ENCODE data around the gene CUL3. TPM values are rescaled to one million over a fixed set of nuclear protein-coding genes. Genes with fewer than 3 reads are reported as not detected.

CUL3 gene
- 100 to 1,000 TPM; 184 to 256 TPM for total RNA-seq
- 442 TPM for polyA plus RNA-seq (ENCODE audit: insufficient read depth, low read depth, low replicate concordance)
- long read RNA-seq, donor 1, full-length matches to known transcripts, result 30 of 42 reads
- long read RNA-seq, donor 1, partial matches to known transcripts, result 12 of 42 reads
- long read RNA-seq, donor 1, other reads (novel, unspliced or antisense), result 0 of 42 reads
- long read RNA-seq, donor 2, full-length matches to known transcripts, result 7 of 19 reads
- long read RNA-seq, donor 2, partial matches to known transcripts, result 12 of 19 reads
- long read RNA-seq, donor 2, other reads (novel, unspliced or antisense), result 0 of 19 reads

- Histone ChIP-seq H3K27me3 (no peaks in the 10 kb centered on the region), H3K9me3 (no peaks in the 10 kb centered on the region), H3K36me3 (ENCODE audit: low read depth, missing control alignments) (no peaks in the 10 kb centered on the region), H3K27ac (peak within 1 kb of the TSS; percentile 82 to 92), H3K4me1 (peaks cover 9% of the 10 kb centered on the region), H3K4me3 (peak within 1 kb of the TSS; percentile 72 to 75)
- TF ChIP-seq CTCF (IDR thresholded peaks at IDR 0.05) (no peak), POLR2A (IDR thresholded peaks at IDR 0.05) (peak; percentile 55)
- DNase-seq, result peak; percentile 100
- WGBS, 2 donors, result 0 to 2% methylated on average over 29 to 31 of the region's 68 CpGs
- intact Hi-C loops (cut with DNase I; ENCODE audit: low total_unique reads), result no loop called here
Measured at GRCh38 chr2:224585211-224586088, at the start of gene CUL3. CUL3 (minus strand) TSS chr2:224585363; CDS start chr2:224585009, 354 bp downstream.

- DNase-seq, result no peak
- WGBS, 2 donors, result 70 to 74% methylated on average over 6 of the region's 6 CpGs
- Histone ChIP-seq H3K4me1 (no peaks in the 10 kb centered on the region), H3K4me3 (no peak overlapping the region), H3K9me3 (no peaks in the 10 kb centered on the region), H3K27ac (no peak overlapping the region), H3K27me3 (no peaks in the 10 kb centered on the region), H3K36me3 (ENCODE audit: low read depth, missing control alignments) (no peaks in the 10 kb centered on the region)
- intact Hi-C loops (cut with DNase I; ENCODE audit: low total_unique reads), result no loop called here
- TF ChIP-seq POLR2A (IDR thresholded peaks at IDR 0.05), result no peak
- no peak for TF ChIP-seq CTCF (IDR thresholded peaks at IDR 0.05)
Measured at GRCh38 chr2:224630659-224631550, 45.7 kb upstream of the CUL3 start.

GRCh38 chr2:224628416-224628815 is 43.3 kb upstream of the CUL3 start:
- no peak for TF ChIP-seq CTCF (IDR thresholded peaks at IDR 0.05)
- TF ChIP-seq POLR2A (IDR thresholded peaks at IDR 0.05), result no peak
- WGBS, 2 donors, result 93 to 97% methylated on average over 3 of the region's 3 CpGs
- Histone ChIP-seq H3K4me1 (no peaks in the 10 kb centered on the region), H3K9me3 (no peaks in the 10 kb centered on the region), H3K27ac (no peak overlapping the region), H3K36me3 (ENCODE audit: low read depth, missing control alignments) (no peaks in the 10 kb centered on the region), H3K27me3 (no peaks in the 10 kb centered on the region), H3K4me3 (no peak overlapping the region)
- DNase-seq, result no peak
- intact Hi-C loops (cut with DNase I; ENCODE audit: low total_unique reads), result no loop called here

GRCh38 chr2:224626735-224627134 is 41.6 kb upstream of the CUL3 start:
- Histone ChIP-seq H3K4me1 (no peaks in the 10 kb centered on the region), H3K9me3 (no peaks in the 10 kb centered on the region), H3K27ac (no peak overlapping the region), H3K36me3 (ENCODE audit: low read depth, missing control alignments) (no peaks in the 10 kb centered on the region), H3K4me3 (no peak overlapping the region), H3K27me3 (no peaks in the 10 kb centered on the region)
- DNase-seq, result no peak
- WGBS, 2 donors, result 81 to 86% methylated on average over 4 of the region's 4 CpGs
- TF ChIP-seq CTCF (IDR thresholded peaks at IDR 0.05), result no peak
- TF ChIP-seq POLR2A (IDR thresholded peaks at IDR 0.05), result no peak
- intact Hi-C loops (cut with DNase I; ENCODE audit: low total_unique reads), result no loop called here
